Bronchial epithelial cell (primary cell): ENCODE measurements around the gene SERGEF. TPM values are rescaled to one million over a fixed set of nuclear protein-coding genes. Genes with fewer than 3 reads are reported as not detected.

Experiments
- DNase-seq: peaks from one replicate; pipeline ENCODE4 v3.0.0-alpha.2; 2010; ENCODE audit warnings: low read depth
- FAIRE-seq: peaks from 2 replicates; lab custom pipeline; 2011; peaks lifted over from hg19 to GRCh38; lab: Jason Lieb, UNC
- H3K27me3 ChIP-seq: 2 replicates; pipeline ENCODE4 v1.5.1; 2011; ENCODE audit warnings: low read length; ENCODE audit not compliant: control insufficient read depth, insufficient read depth
- H3K36me3 ChIP-seq: 2 replicates; pipeline ENCODE4 v1.5.1; 2011; ENCODE audit warnings: low read length; ENCODE audit not compliant: control insufficient read depth, insufficient read depth
- H3K4me3 ChIP-seq: 2 replicates; pipeline ENCODE4 v1.5.1; 2011; ENCODE audit warnings: mild to moderate bottlenecking, low read depth, low read length, control low read depth
- CTCF ChIP-seq: IDR thresholded peaks from 2 replicates; pipeline ENCODE4 v1.5.1; 2011; ENCODE audit warnings: mild to moderate bottlenecking, moderate library complexity, low read length, control low read depth, inconsistent platforms; ENCODE audit not compliant: insufficient read depth, severe bottlenecking
- total RNA-seq: library from RNA; depleted of rRNA; stranded (reverse); fragments of >200 nt; gene quantifications from 2 replicates; pipeline ENCODE4 v1.2.1, GENCODE V29; 2014

The SERGEF gene
- total RNA-seq, 1 donor from 2014 or later: 29.2 TPM

DNA sequence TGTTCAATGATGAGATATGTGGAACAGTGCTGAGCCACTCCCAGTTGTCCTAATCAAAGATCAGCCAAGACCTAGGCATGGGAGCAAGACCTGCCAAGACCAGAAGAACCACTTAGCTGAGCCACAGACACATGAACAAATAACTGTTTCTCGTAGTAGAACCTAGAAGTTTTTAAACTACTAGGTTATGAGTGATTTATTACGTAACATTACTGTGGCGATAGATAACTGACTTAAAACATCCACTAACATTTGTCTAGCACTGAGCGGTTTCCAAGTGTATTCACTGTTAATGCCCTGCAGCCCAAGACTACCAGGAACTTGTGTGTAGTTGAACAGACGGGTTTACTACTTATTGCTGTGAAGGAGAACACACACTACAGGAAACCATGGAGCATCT, 120.4 kb downstream of the SERGEF start:
- DNase-seq: no peak
- TF ChIP-seq CTCF: no peak
- no peaks in the 10 kb centered on the region for H3K27me3 ChIP-seq
- FAIRE-seq: peak; percentile 96
- no peaks in the 10 kb centered on the region for H3K36me3 ChIP-seq
- H3K4me3 ChIP-seq: no peak overlapping the region

DNA sequence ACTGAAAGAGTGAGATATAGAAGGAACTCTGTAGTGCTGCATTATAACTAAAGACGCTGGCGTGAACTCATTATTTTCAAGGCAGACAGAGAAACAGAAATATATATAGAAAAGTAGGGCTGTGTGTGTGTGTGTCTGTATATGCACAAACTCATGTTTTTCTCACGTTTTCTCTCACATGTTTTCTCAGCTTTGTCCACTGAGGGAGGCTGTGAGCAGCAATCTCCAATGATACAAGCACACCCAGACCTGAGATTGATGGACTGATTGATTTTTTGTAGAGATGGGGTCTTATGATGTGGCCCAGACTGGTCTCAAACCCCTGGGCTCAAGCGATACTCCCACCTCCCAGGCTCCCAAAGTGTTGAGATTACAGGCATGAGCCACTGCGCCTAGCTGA, 122.5 kb downstream of the SERGEF start:
- no peak for TF ChIP-seq CTCF

GRCh38 chr11:17887779-17888178, 125.1 kb downstream of the SERGEF start:
- FAIRE-seq (no peak), DNase-seq (no peak)

More for the DNA sequence above, 122.5 kb downstream of the SERGEF start:
- FAIRE-seq (no peak), DNase-seq (no peak)
- no peaks in the 10 kb centered on the region for H3K27me3 ChIP-seq
- H3K4me3 ChIP-seq: no peak overlapping the region
- H3K36me3 ChIP-seq: no peaks in the 10 kb centered on the region

GRCh38 chr11:17883946-17884345, 128.9 kb downstream of the SERGEF start:
- TF ChIP-seq CTCF: no peak
- H3K4me3 ChIP-seq: no peak overlapping the region
- DNase-seq: no peak
- H3K36me3 ChIP-seq: no peaks in the 10 kb centered on the region
- no peaks in the 10 kb centered on the region for H3K27me3 ChIP-seq
- FAIRE-seq: no peak

More at GRCh38 chr11:17887779-17888178, 125.1 kb downstream of the SERGEF start:
- Histone ChIP-seq H3K4me3 (no peak overlapping the region), H3K27me3 (no peaks in the 10 kb centered on the region), H3K36me3 (no peaks in the 10 kb centered on the region)
- TF ChIP-seq CTCF: no peak

DNA sequence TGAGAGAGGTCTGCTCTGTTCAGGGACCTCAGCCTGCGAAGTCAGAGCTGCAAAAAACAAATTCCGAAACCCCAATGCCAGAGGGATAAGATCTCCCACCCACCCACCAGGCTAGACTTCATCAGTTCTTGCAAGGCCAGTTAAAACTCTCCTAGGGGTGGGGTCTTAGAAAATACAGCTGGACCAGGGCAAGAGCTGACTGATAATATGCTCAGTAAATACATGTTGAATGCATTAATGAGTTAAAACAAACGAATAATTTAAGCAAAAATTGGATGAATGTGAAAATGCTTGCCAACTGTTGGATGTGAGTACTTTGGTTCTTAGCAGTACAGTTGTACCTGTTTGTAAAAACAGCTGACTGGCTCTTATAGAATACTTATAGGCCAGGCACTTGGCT, 129.8 kb downstream of the SERGEF start:
- FAIRE-seq: no peak

More for the DNA sequence above, 129.8 kb downstream of the SERGEF start:
- no peaks in the 10 kb centered on the region for H3K36me3 ChIP-seq
- TF ChIP-seq CTCF: no peak
- H3K4me3 ChIP-seq: no peak overlapping the region
- no peaks in the 10 kb centered on the region for H3K27me3 ChIP-seq
- DNase-seq: no peak
